HepG2 (cell line): ENCODE data around the gene PDIA2. TPM values are rescaled to one million over a fixed set of nuclear protein-coding genes. Genes with fewer than 3 reads are reported as not detected.

Experiments used
- ATAC-seq: fragments of 200-7000 bp; cut with Tn5 transposase; 3 replicates; pipeline ENCODE4 v1.9.1; 2020; ENCODE audit warnings: mild to moderate bottlenecking, moderate library complexity
- BruUV-seq: library from RNA; stranded (reverse); fragments of 400-500 nt; replicated peaks from 2 replicates; lab custom pipeline; 2021; lab: Mats Ljungman, UMichigan
- CTCF ChIA-PET: fragments of 300-600 bp; formaldehyde crosslinking; extraction: SDS; loops from one replicate; lab custom pipeline; 2021; ENCODE audit warnings: low total read pairs, inconsistent platforms, low intra/inter-chr PET ratio; lab: Yijun Ruan, JAX
- POLR2A ChIA-PET: fragments of 350-600 bp; sonication (Branson Sonifier 250); formaldehyde crosslinking; loops from one replicate; lab custom pipeline; 2020; ENCODE audit warnings: antibody characterized with exemption, inconsistent platforms; lab: Yijun Ruan, JAX
- DNase-seq: peaks from one replicate; pipeline ENCODE4 v3.0.0-alpha.2; 2015; ENCODE audit warnings: low spot score
- FAIRE-seq: peaks from 3 replicates; lab custom pipeline; 2011; peaks lifted over from hg19 to GRCh38; lab: Jason Lieb, UNC
- H2AFZ ChIP-seq: one replicate; pipeline ENCODE4 v1.6.1; 2011; ENCODE audit warnings: low read length, inconsistent platforms
- H3K27ac ChIP-seq: fragments of 300-600 bp; 3 replicates; pipeline ENCODE4 v1.8.0; 2011; ENCODE audit warnings: mixed run types, mild to moderate bottlenecking, mixed read lengths, low read length, inconsistent platforms; ENCODE audit not compliant: insufficient read depth; ENCODE audit errors: extremely low read length
- H3K27me3 ChIP-seq, 2 experiments: fragments of 200-600 bp in 1 of 2; 2 replicates in 1 of 2; 3 replicates in 1 of 2; pipeline versions ENCODE4 v1.6.0 to v1.8.0; 2011; ENCODE audit warnings: low read length in 2 of 2, mild to moderate bottlenecking in 2 of 2, moderate library complexity in 2 of 2, inconsistent platforms in 1 of 2; ENCODE audit not compliant: insufficient read depth in 2 of 2, control insufficient read depth in 1 of 2
- H3K36me3 ChIP-seq, 2 experiments: fragments of 200-600 bp in 1 of 2; replicated peaks in 1 of 2; 2 replicates in 1 of 2; 3 replicates in 1 of 2; pipeline versions ENCODE4 v1.5.1 to v1.8.0; 2011; ENCODE audit warnings: low read length in 2 of 2, inconsistent platforms in 1 of 2; ENCODE audit not compliant: insufficient read depth in 2 of 2, control insufficient read depth in 1 of 2
- H3K4me1 ChIP-seq: 2 replicates; pipeline ENCODE4 v1.5.1; 2012; ENCODE audit warnings: low read length, inconsistent platforms; ENCODE audit not compliant: insufficient read depth
- H3K4me2 ChIP-seq: 2 replicates; pipeline ENCODE4 v1.6.0; 2011; ENCODE audit warnings: low read depth, low read length, inconsistent platforms
- H3K4me3 ChIP-seq, 3 experiments: fragments of 200-600 bp in 1 of 3; sonication (generic), shearing (Covaris generic) in 1 of 3; replicated peaks in 1 of 3; 2 replicates each; pipeline ENCODE4 v1.5.1; 2011 to 2016; ENCODE audit warnings: low read length in 3 of 3, inconsistent platforms in 2 of 3, low read depth in 2 of 3, mild to moderate bottlenecking in 2 of 3, control low read depth in 1 of 3, mixed read lengths in 1 of 3; ENCODE audit not compliant: insufficient read depth in 1 of 3
- H3K79me2 ChIP-seq: one replicate; pipeline ENCODE4 v1.6.1; 2011; ENCODE audit warnings: low read length, inconsistent platforms; ENCODE audit not compliant: insufficient read depth
- H3K9ac ChIP-seq: 2 replicates; pipeline ENCODE4 v1.6.0; 2011; ENCODE audit warnings: mild to moderate bottlenecking, low read depth, low read length, inconsistent platforms; ENCODE audit not compliant: insufficient read depth
- H3K9me3 ChIP-seq: 2 replicates; pipeline ENCODE4 v1.5.1; 2012; ENCODE audit warnings: mild to moderate bottlenecking, low read length
- H4K20me1 ChIP-seq: 2 replicates; pipeline ENCODE4 v1.6.0; 2011; ENCODE audit warnings: inconsistent platforms, mild to moderate bottlenecking, low read length, moderate library complexity; ENCODE audit not compliant: insufficient read depth
- ATF7 ChIP-seq, 2 experiments: fragments of 450-650 bp in 1 of 2; sonication (generic) in 1 of 2; formaldehyde crosslinking in 1 of 2; IDR thresholded peaks; 2 replicates each; pipeline versions ENCODE4 v1.4.0 to v1.6.1; 2016 to 2020; ENCODE audit warnings: antibody characterized with exemption in 1 of 2, mild to moderate bottlenecking in 1 of 2, missing genetic modification reagents in 1 of 2
- CREBL2 ChIP-seq: sonication (generic); formaldehyde crosslinking; IDR thresholded peaks from 2 replicates; pipeline ENCODE4 v1.8.1; 2023; ENCODE audit warnings: missing genetic modification reagents, mild to moderate bottlenecking, borderline replicate concordance
- FOXJ3 ChIP-seq: sonication (generic); formaldehyde crosslinking; IDR thresholded peaks from 2 replicates; pipeline ENCODE4 v1.4.0; 2020; ENCODE audit warnings: missing genetic modification reagents, mild to moderate bottlenecking, borderline replicate concordance
- POLR2AphosphoS2 ChIP-seq: IDR thresholded peaks from 2 replicates; pipeline ENCODE4 v1.6.1; 2011; ENCODE audit warnings: low read depth, low read length, improper control_type of control experiment
- TARDBP ChIP-seq: sonication (generic); formaldehyde crosslinking; IDR thresholded peaks from 2 replicates; pipeline ENCODE4 v1.8.0; 2022; ENCODE audit warnings: mild to moderate bottlenecking, missing genetic modification reagents
- TBP ChIP-seq: sonication (generic); formaldehyde crosslinking; IDR thresholded peaks from 2 replicates; pipeline ENCODE4 v1.5.0; 2020; ENCODE audit warnings: missing genetic modification reagents
- TRAFD1 ChIP-seq: sonication (generic); formaldehyde crosslinking; IDR thresholded peaks from 2 replicates; pipeline ENCODE4 v1.5.1; 2020; ENCODE audit warnings: missing genetic modification reagents, mild to moderate bottlenecking, borderline replicate concordance
- ZEB1 ChIP-seq: IDR thresholded peaks from 2 replicates; pipeline ENCODE4 v1.6.1; 2012; ENCODE audit warnings: mild to moderate bottlenecking, low read depth, inconsistent platforms; ENCODE audit not compliant: insufficient replicate concordance
- ZKSCAN5 ChIP-seq: sonication (generic); formaldehyde crosslinking; IDR thresholded peaks from 2 replicates; pipeline ENCODE4 v1.5.1; 2020; ENCODE audit warnings: mild to moderate bottlenecking, missing genetic modification reagents
- ZNF205 ChIP-seq: IDR thresholded peaks from 2 replicates; pipeline ENCODE4 v1.6.1; 2018; ENCODE audit warnings: missing biosample characterization, missing genetic modification reagents
- ZNF333 ChIP-seq: sonication (generic); formaldehyde crosslinking; IDR thresholded peaks from 2 replicates; pipeline ENCODE4 v1.4.0; 2020; ENCODE audit warnings: mild to moderate bottlenecking, missing genetic modification reagents, borderline replicate concordance
- ZNF841 ChIP-seq: sonication (generic); formaldehyde crosslinking; IDR thresholded peaks from 2 replicates; pipeline ENCODE4 v1.8.1; 2023; ENCODE audit warnings: missing genetic modification reagents, borderline replicate concordance
- ZNF891 ChIP-seq: sonication (generic); formaldehyde crosslinking; IDR thresholded peaks from 2 replicates; pipeline ENCODE4 v1.5.0; 2020; ENCODE audit warnings: mild to moderate bottlenecking, missing genetic modification reagents
- WGBS: methylation state at CpG from one replicate; pipeline ENCODE4 v1.1.6; 2017; ENCODE audit warnings: low lambda C conversion rate; 5-methylcytosine and 5-hydroxymethylcytosine counted together
- in situ Hi-C: cut with HindIII; loops from 2 replicates; pipeline ENCODE4 v1.10.0; 2017; ENCODE audit warnings: low pct_unique_long_range_greater_than_20kb; ENCODE audit not compliant: extremely low pct_ligation_motif_present
- intact Hi-C: fragments of 100-400 bp; cut with micrococcal nuclease; formaldehyde crosslinking; loops from one replicate; pipeline ENCODE4 v1.10.0; 2022; ENCODE audit not compliant: unreplicated experiment
- polyA plus RNA-seq, 8 experiments: library from polyadenylated mRNA; depleted of rRNA in 3 of 8; stranded (reverse) in 7 of 8; unstranded in 1 of 8; fragments of >200 nt; fragmentation: Illumina TruSeq in 4 of 8; extraction: Trizol in 4 of 8; gene quantifications; 2 replicates each; pipeline versions ENCODE4 v1.2.1 to v1.2.3, GENCODE V29; 2011 to 2016; ENCODE audit warnings: low read depth in 4 of 8, missing spikeins in 1 of 8, mixed read lengths in 1 of 8; ENCODE audit not compliant: insufficient read depth in 1 of 8
- total RNA-seq, 5 experiments: library from RNA; depleted of rRNA; stranded (reverse); fragments of >200 nt; fragmentation: Illumina TruSeq; extraction: Trizol; gene quantifications; 2 replicates each; pipeline ENCODE4 v1.2.3, GENCODE V29; 2016; ENCODE audit warnings: low read depth in 1 of 5
- TF ChIP-seq, protein P1 (sequence below): IDR thresholded peaks from 2 replicates; pipeline ENCODE4 v1.6.1; 2016; ENCODE audit warnings: mild to moderate bottlenecking

The PDIA2 gene
- total and polyA plus RNA-seq, 2 of the 13 experiments (the other 11 are each of a cell fraction or from before 2014, with no cell fraction given) = 0.35 to 1.9 TPM

GRCh38 chr16:301235-301634 lies 18.3 kb downstream of the PDIA2 start:
- H3K9ac ChIP-seq = no peak overlapping the region
- H3K4me1 ChIP-seq = no peaks in the 10 kb centered on the region
- H3K27ac ChIP-seq = no peak overlapping the region
- H3K4me2 ChIP-seq = no peak overlapping the region
- H3K27me3 ChIP-seq = no peaks in the 10 kb centered on the region
- intact Hi-C loops = no loop called here
- ATAC-seq (no peak), DNase-seq (no peak), FAIRE-seq (no peak)
- H4K20me1 ChIP-seq = no peaks in the 10 kb centered on the region
- H3K79me2 ChIP-seq = no peaks in the 10 kb centered on the region
- POLR2A ChIA-PET = no interaction called here
- peaks cover 15 to 46% of the 10 kb centered on the region in 2 experiments; a peak in 4 of 5 replicates for H3K36me3 ChIP-seq
- in situ Hi-C loops = no loop called here
- WGBS = 98% methylated on average over 2 of the region's 6 CpGs
- CTCF ChIA-PET = no interaction called here
- no peaks in the 10 kb centered on the region for H3K9me3 ChIP-seq
- BruUV-seq = no TSS peak
- no peak overlapping the region for H2AFZ ChIP-seq
- no peak for TF ChIP-seq ZNF205
- no peak for TF ChIP-seq TRAFD1 (CRISPR knock-in tag)
- TF ChIP-seq, protein P1, sequence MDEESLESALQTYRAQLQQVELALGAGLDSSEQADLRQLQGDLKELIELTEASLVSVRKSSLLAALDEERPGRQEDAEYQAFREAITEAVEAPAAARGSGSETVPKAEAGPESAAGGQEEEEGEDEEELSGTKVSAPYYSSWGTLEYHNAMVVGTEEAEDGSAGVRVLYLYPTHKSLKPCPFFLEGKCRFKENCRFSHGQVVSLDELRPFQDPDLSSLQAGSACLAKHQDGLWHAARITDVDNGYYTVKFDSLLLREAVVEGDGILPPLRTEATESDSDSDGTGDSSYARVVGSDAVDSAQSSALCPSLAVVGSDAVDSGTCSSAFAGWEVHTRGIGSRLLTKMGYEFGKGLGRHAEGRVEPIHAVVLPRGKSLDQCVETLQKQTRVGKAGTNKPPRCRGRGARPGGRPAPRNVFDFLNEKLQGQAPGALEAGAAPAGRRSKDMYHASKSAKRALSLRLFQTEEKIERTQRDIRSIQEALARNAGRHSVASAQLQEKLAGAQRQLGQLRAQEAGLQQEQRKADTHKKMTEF (CRISPR knock-in tag) = no peak
- no peak for TF ChIP-seq ZEB1
- TF ChIP-seq ZNF841 (CRISPR knock-in tag) = no peak
- no peak overlapping the region for H3K4me3 ChIP-seq

GRCh38 chr16:301950-302349 lies 19.0 kb downstream of the PDIA2 start:
- 100% methylated on average over 3 of the region's 13 CpGs for WGBS
- Histone ChIP-seq H4K20me1 (no peaks in the 10 kb centered on the region), H3K4me1 (no peaks in the 10 kb centered on the region), H3K27me3 (no peaks in the 10 kb centered on the region), H3K79me2 (no peaks in the 10 kb centered on the region), H2AFZ (no peak overlapping the region), H3K9me3 (no peaks in the 10 kb centered on the region), H3K9ac (no peak overlapping the region), H3K27ac (no peak overlapping the region), H3K4me2 (no peak overlapping the region), H3K4me3 (no peak overlapping the region), H3K36me3 (peaks cover 15 to 50% of the 10 kb centered on the region in 2 experiments; a peak in 4 of 5 replicates)
- TF ChIP-seq ZNF333 (no peak), ZNF891 (CRISPR knock-in tag) (no peak), FOXJ3 (no peak), TBP (CRISPR knock-in tag) (no peak), TARDBP (CRISPR knock-in tag) (no peak), CREBL2 (CRISPR knock-in tag) (no peak), ZKSCAN5 (no peak), ATF7 (IDR thresholded peaks at IDR 0.05) (no peak), ATF7 (CRISPR knock-in tag; IDR thresholded peaks at IDR 0.05) (no peak), POLR2AphosphoS2 (no peak)
- DNase-seq (no peak), ATAC-seq (no peak), FAIRE-seq (no peak)
- POLR2A ChIA-PET = no interaction called here
- intact Hi-C loops (no loop called here), in situ Hi-C loops (no loop called here)
- no TSS peak for BruUV-seq
- CTCF ChIA-PET = no interaction called here
